Chondrocyte (in vitro differentiated cells): ENCODE data around the gene ATP8B1. TPM values are rescaled to one million over a fixed set of nuclear protein-coding genes. Genes with fewer than 3 reads are reported as not detected.
A peak's percentile ranks its signal among the peaks of the same experiment; 100 is the strongest.
"Not testable (repeated sequence)": the region's sequence is repeated elsewhere in the genome, so short reads cannot be mapped to it uniquely, and the experiment has no call there.

ENCODE experiments used
- DNase-seq: peaks from one replicate; pipeline ENCODE4 v3.0.0; 2021; ENCODE audit warnings: mixed read lengths, low spot score
- H3K27ac Mint-ChIP-seq: one replicate; pipeline ENCODE4 v1.8.0; 2021; ENCODE audit warnings: mild to moderate bottlenecking, moderate library complexity, mixed read lengths; ENCODE audit not compliant: unreplicated experiment
- H3K27me3 Mint-ChIP-seq: 2 replicates; pipeline ENCODE4 v1.8.0; 2021; ENCODE audit warnings: low read depth, mixed read lengths
- H3K36me3 Mint-ChIP-seq: 2 replicates; pipeline ENCODE4 v1.8.0; 2021; ENCODE audit warnings: low read depth, mixed read lengths
- H3K4me1 Mint-ChIP-seq: 2 replicates; pipeline ENCODE4 v1.8.0; 2021; ENCODE audit warnings: low read depth, mild to moderate bottlenecking, mixed read lengths
- H3K4me3 Mint-ChIP-seq: one replicate; pipeline ENCODE4 v1.8.0; 2021; ENCODE audit warnings: mild to moderate bottlenecking, moderate library complexity, mixed read lengths; ENCODE audit not compliant: unreplicated experiment
- H3K9me3 Mint-ChIP-seq: 2 replicates; pipeline ENCODE4 v1.8.0; 2021; ENCODE audit warnings: low read depth, mixed read lengths
- total RNA-seq: library from RNA; stranded (reverse); gene quantifications from 3 replicates; pipeline ENCODE4 v1.2.1, GENCODE V29; 2021
- TF ChIP-seq, protein P1 (sequence below): fragments of 200-600 bp; sonication (generic); IDR thresholded peaks from 2 replicates; pipeline ENCODE4 v1.5.0; 2021; ENCODE audit warnings: antibody characterized with exemption, mild to moderate bottlenecking, moderate library complexity

The ATP8B1 gene
- total RNA-seq, 1 donor from 2014 or later = 35.4 TPM

DNA sequence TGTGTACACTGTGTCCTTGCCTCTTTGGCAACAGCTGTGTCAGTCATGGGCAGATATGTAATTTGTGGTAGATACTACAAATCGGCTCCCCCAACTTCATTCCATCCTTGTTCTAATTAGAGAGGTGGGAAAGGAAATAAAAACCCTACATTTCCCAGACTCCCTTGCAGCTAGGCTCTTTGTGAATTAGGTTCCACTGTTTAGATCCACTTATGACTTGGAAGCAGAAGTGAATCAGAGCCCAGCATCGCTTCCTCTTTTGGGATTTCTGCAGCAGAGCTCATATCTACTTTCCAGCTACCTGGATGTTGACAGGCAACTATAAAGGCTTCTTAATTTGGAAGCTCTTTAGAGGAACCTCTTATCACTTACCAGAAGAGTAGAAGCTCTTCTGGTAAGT lies 147.4 kb downstream of the ATP8B1 start:
- Mint-ChIP-seq H3K27me3 (no peaks in the 10 kb centered on the region), H3K36me3 (peaks cover 48% of the 10 kb centered on the region), H3K9me3 (peaks cover 10% of the 10 kb centered on the region), H3K27ac (no peak overlapping the region), H3K4me3 (no peak overlapping the region), H3K4me1 (peaks cover 12% of the 10 kb centered on the region)
- TF ChIP-seq, protein P1, sequence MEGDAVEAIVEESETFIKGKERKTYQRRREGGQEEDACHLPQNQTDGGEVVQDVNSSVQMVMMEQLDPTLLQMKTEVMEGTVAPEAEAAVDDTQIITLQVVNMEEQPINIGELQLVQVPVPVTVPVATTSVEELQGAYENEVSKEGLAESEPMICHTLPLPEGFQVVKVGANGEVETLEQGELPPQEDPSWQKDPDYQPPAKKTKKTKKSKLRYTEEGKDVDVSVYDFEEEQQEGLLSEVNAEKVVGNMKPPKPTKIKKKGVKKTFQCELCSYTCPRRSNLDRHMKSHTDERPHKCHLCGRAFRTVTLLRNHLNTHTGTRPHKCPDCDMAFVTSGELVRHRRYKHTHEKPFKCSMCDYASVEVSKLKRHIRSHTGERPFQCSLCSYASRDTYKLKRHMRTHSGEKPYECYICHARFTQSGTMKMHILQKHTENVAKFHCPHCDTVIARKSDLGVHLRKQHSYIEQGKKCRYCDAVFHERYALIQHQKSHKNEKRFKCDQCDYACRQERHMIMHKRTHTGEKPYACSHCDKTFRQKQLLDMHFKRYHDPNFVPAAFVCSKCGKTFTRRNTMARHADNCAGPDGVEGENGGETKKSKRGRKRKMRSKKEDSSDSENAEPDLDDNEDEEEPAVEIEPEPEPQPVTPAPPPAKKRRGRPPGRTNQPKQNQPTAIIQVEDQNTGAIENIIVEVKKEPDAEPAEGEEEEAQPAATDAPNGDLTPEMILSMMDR = no peak
- no peak for DNase-seq

DNA sequence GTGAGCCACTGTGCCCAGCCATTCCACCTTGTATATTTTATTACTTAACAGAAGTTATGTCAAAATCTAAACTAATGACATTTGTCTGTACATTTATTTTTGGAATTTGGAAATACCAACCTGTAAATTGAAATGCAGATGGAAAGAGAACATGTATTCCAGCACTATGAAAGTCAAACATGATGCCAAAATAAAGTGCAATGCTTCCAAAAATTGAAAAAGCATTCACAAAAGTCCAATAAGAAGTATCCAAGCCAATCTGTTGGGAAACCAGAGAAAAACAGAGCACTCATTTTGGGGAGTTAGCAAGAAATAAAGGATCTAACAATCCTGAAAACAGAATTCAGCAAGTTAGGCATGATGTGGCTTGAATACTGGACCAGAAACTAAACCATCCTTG lies 151.2 kb downstream of the ATP8B1 start:
- DNase-seq = no peak
- Mint-ChIP-seq H3K36me3 (peaks cover 35% of the 10 kb centered on the region), H3K9me3 (peaks cover 10% of the 10 kb centered on the region), H3K4me3 (no peak overlapping the region), H3K27ac (no peak overlapping the region), H3K4me1 (peaks cover 2% of the 10 kb centered on the region), H3K27me3 (no peaks in the 10 kb centered on the region)
- TF ChIP-seq, protein P1 = no peak

DNA sequence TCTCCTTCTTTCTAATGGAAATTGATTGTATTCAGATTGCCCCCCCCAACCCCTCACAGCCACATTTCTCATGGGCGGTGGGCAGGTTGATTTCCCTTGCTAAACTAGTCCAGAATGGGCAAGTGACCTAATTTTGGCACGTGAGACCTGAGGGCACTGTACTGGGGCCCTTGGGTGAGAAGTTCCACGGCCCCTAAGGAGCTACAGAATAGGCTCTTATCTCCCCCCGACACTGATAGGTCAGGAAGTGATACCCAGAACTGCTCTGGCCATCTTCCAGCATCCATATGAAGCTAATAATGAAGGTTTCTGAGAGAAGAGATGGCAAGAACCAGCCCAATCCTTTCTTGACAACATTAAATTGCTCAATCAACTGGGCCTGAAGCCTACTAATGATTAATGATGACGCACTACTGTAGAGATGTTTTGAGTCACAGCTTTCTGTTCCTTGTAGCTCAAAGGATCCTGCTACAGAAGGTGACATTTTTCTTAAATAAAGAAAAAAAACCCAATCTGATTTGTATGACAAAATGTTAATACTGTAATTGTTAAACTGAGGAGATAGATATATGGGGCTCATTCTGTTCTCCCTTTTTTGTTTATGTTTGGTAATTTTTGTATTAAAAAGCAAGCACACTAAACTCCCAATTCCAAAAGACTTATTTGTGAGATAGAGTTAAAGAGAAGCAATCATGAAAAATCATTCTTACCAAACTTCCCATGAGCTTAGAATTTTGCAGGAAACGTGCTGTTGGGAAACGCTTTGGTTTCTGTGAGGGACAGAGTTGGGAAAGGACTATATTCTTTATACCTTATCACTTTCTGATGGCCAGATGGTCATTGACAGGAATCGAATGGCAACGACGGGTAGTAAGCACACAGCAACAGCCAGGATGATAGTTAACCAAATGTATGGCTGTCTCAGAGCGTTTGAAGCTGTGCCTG lies 153.3 kb downstream of the ATP8B1 start:
- TF ChIP-seq, protein P1 = no peak
- Mint-ChIP-seq H3K9me3 (no peaks in the 10 kb centered on the region), H3K4me1 (peaks cover 3% of the 10 kb centered on the region), H3K27ac (peak overlapping the region; percentile 27), H3K36me3 (peaks cover 24% of the 10 kb centered on the region), H3K27me3 (no peaks in the 10 kb centered on the region), H3K4me3 (no peak overlapping the region)
- no peak for DNase-seq

DNA sequence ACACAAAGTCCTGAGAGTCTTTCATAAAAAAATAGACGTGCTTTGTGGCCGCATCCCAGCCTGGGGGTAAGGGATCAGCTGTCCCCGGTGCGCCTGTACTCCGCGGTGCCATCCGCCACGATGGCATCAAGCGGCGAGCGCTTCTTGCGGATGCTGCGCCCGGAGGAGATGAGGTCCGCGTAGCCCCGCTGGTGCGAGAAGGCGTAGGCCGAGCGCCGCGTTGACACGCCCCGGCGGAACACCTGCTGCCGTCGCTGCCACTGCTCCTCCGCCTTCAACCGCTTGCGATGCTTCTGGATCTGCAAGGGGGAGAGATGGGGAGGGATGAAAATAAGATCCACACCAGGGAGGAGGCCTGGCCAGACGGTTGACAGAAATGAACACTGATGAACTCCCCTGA lies 154.7 kb downstream of the ATP8B1 start:
- Mint-ChIP-seq H3K36me3 (peaks cover 13% of the 10 kb centered on the region), H3K27ac (no peak overlapping the region), H3K27me3 (no peaks in the 10 kb centered on the region), H3K4me3 (no peak overlapping the region), H3K9me3 (no peaks in the 10 kb centered on the region), H3K4me1 (peaks cover 8% of the 10 kb centered on the region)
- TF ChIP-seq, protein P1 = no peak
- no peak for DNase-seq

DNA sequence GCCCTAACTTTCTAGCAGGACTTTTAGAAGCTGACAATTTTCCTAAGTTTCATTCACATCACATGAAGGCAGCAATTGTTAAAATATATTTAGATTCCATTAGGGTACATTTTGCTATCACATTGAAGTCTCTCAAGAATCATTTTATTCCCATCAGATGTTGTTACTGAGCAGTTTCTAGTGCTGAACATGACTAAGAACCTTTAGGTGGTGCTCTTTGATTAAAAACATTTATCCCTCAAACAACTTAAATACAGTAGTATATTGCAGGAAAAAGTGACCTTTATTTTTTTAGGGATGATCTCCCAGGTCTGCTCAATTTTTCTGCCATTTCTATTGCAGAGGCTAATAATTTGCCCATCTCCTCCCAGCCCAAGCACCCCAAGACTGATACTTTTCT lies 158.6 kb downstream of the ATP8B1 start:
- peaks cover 12% of the 10 kb centered on the region for H3K4me1 Mint-ChIP-seq
- H3K9me3 Mint-ChIP-seq = peaks cover 6% of the 10 kb centered on the region
- peak overlapping the region; percentile 68 for H3K27ac Mint-ChIP-seq
- TF ChIP-seq, protein P1 = peak; percentile 72
- DNase-seq = no peak
- no peaks in the 10 kb centered on the region for H3K27me3 Mint-ChIP-seq
- H3K36me3 Mint-ChIP-seq = peaks cover 16% of the 10 kb centered on the region
- H3K4me3 Mint-ChIP-seq = no peak overlapping the region

DNA sequence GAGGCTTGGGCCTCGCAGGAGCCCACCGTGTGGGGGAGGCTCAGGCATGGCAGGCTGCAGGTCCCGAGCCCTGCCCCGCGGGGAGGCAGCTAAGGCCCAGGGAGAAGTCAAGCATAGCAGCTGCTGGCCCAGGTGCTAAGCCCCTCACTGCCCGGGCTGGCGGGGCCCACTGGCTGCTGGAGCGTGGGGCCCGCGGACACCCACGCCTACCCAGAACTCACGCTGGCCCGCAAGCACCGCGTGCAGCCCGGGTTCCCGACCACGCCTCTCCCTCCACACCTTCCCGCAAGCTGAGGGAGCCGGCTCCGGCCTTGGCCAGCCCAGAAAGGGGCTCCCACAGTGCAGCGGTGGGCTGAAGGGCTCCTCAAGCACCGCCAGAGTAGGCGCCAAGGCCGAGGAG lies 159.4 kb downstream of the ATP8B1 start:
- not testable (repeated sequence) for H3K27me3 Mint-ChIP-seq, DNase-seq, H3K4me3 Mint-ChIP-seq, H3K27ac Mint-ChIP-seq, H3K9me3 Mint-ChIP-seq
- H3K36me3 Mint-ChIP-seq = peaks cover 13% of the 10 kb centered on the region
- H3K4me1 Mint-ChIP-seq = peaks cover 12% of the 10 kb centered on the region

DNA sequence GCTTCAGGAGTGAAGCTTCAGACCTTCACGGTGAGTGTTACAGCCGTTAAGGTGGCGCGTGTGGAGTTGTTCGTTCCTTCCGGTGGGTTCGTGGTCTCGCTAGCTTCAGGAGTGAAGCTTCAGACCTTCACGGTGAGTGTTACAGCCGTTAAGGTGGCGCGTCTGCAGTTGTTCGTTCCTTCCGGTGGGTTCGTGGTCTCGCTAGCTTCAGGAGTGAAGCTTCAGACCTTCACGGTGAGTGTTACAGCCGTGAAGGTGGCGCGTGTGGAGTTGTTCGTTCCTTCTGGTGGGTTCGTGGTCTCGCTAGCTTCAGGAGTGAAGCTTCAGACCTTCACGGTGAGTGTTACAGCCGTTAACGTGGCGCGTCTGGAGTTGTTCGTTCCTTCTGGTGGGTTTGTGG lies 160.7 kb downstream of the ATP8B1 start:
- H3K9me3 Mint-ChIP-seq, H3K27me3 Mint-ChIP-seq, H3K4me3 Mint-ChIP-seq, H3K27ac Mint-ChIP-seq, DNase-seq: not testable (repeated sequence)
- Mint-ChIP-seq H3K4me1 (peaks cover 12% of the 10 kb centered on the region), H3K36me3 (peaks cover 11% of the 10 kb centered on the region)
